GM12878 (cell line): ENCODE data around the gene TEX22. TPM values are rescaled to one million over a fixed set of nuclear protein-coding genes. Genes with fewer than 3 reads are reported as not detected.

ENCODE experiments used
- ATAC-seq: fragments of 200-7000 bp; cut with Tn5 transposase; 3 replicates; pipeline ENCODE4 v1.9.1; 2020; ENCODE audit warnings: mild to moderate bottlenecking, moderate library complexity
- BruUV-seq: library from RNA; stranded (reverse); fragments of 400-500 nt; replicated peaks from 2 replicates; lab custom pipeline; 2021; lab: Mats Ljungman, UMichigan
- CTCF ChIA-PET: fragments of 300-600 bp; sonication (Branson Sonifier 250); formaldehyde crosslinking; extraction: SDS; loops from one replicate; lab custom pipeline; 2021; ENCODE audit warnings: inconsistent platforms; lab: Yijun Ruan, JAX
- POLR2A ChIA-PET: fragments of 350-600 bp; formaldehyde crosslinking; extraction: SDS; loops from one replicate; lab custom pipeline; 2021; ENCODE audit warnings: inconsistent platforms; lab: Charles Lee
- RAD21 ChIA-PET: fragments of 300-600 bp; sonication (Branson Sonifier 250); formaldehyde crosslinking; loops from one replicate; lab custom pipeline; 2023; ENCODE audit warnings: antibody characterized with exemption; ENCODE audit not compliant: unreplicated experiment; lab: Charles Lee
- SMC1A ChIA-PET: fragments of 300-600 bp; sonication (Branson Sonifier 250); formaldehyde crosslinking; loops from one replicate; lab custom pipeline; 2023; ENCODE audit not compliant: unreplicated experiment, uncharacterized antibody; lab: Charles Lee
- DNase-seq: peaks from one replicate; pipeline ENCODE4 v3.0.0-alpha.2; 2011; ENCODE audit warnings: low read depth, low spot score
- FAIRE-seq: peaks from 3 replicates; lab custom pipeline; 2011; peaks lifted over from hg19 to GRCh38; lab: Jason Lieb, UNC
- H2AFZ ChIP-seq: 2 replicates; pipeline ENCODE4 v1.6.0; 2011; ENCODE audit warnings: low read depth, low read length, control low read depth; ENCODE audit not compliant: control insufficient read depth
- H3K27ac ChIP-seq: 2 replicates; pipeline ENCODE4 v1.5.1; 2011; ENCODE audit warnings: control low read depth; ENCODE audit not compliant: control insufficient read depth, insufficient read depth
- H3K27me3 ChIP-seq, 2 experiments: replicated peaks in 1 of 2; 2 replicates each; pipeline versions ENCODE4 v1.6.0 to v1.6.1; 2011; ENCODE audit warnings: low read length in 1 of 2; ENCODE audit not compliant: control insufficient read depth in 2 of 2, insufficient read depth in 2 of 2
- H3K36me3 ChIP-seq, 2 experiments: 2 replicates each; pipeline ENCODE4 v1.5.1; 2011; ENCODE audit warnings: low read length in 1 of 2; ENCODE audit not compliant: control insufficient read depth in 2 of 2, insufficient read depth in 2 of 2
- H3K4me1 ChIP-seq: 2 replicates; pipeline ENCODE4 v1.6.1; 2011; ENCODE audit warnings: mild to moderate bottlenecking, low read length, moderate library complexity, mixed read lengths; ENCODE audit not compliant: control insufficient read depth, insufficient read depth
- H3K4me2 ChIP-seq: 2 replicates; pipeline ENCODE4 v1.6.0; 2011; ENCODE audit warnings: control low read depth; ENCODE audit not compliant: control insufficient read depth, insufficient read depth
- H3K4me3 ChIP-seq: fragments of 200-600 bp; sonication (generic); 2 replicates; pipeline ENCODE4 v1.5.1; 2016
- H3K79me2 ChIP-seq: 2 replicates; pipeline ENCODE4 v1.6.0; 2011; ENCODE audit warnings: low read length; ENCODE audit not compliant: control insufficient read depth, insufficient read depth
- H3K9ac ChIP-seq: 2 replicates; pipeline ENCODE4 v1.8.0; 2011; ENCODE audit warnings: low read length, control low read depth, mixed read lengths; ENCODE audit not compliant: control insufficient read depth, insufficient read depth
- H3K9me3 ChIP-seq: replicated peaks from 3 replicates; pipeline ENCODE4 v1.5.1; 2011; ENCODE audit warnings: mild to moderate bottlenecking, low read length; ENCODE audit not compliant: control insufficient read depth, insufficient read depth
- H4K20me1 ChIP-seq: 2 replicates; pipeline ENCODE4 v1.6.0; 2011; ENCODE audit not compliant: control insufficient read depth, insufficient read depth
- EZH2 ChIP-seq: IDR thresholded peaks from 2 replicates; pipeline ENCODE4 v1.6.1; 2012; ENCODE audit warnings: low read depth, mild to moderate bottlenecking, control low read depth, inconsistent platforms, low read length, borderline replicate concordance; ENCODE audit not compliant: control insufficient read depth
- IKZF1 ChIP-seq: fragments of 450-650 bp; conservative IDR thresholded peaks from 2 replicates; pipeline ENCODE4 v1.6.1; 2017; ENCODE audit warnings: antibody characterized with exemption, mild to moderate bottlenecking
- MEF2B ChIP-seq: fragments of 450-650 bp; IDR thresholded peaks from 2 replicates; pipeline ENCODE4 v1.6.1; 2018; ENCODE audit warnings: mild to moderate bottlenecking, moderate library complexity; ENCODE audit not compliant: partially characterized antibody, poor library complexity, severe bottlenecking
- RELA ChIP-seq: fragments of 450-650 bp; IDR thresholded peaks from 2 replicates; pipeline ENCODE4 v1.8.0; 2014; ENCODE audit warnings: borderline replicate concordance; ENCODE audit not compliant: partially characterized antibody
- ZBED1 ChIP-seq: IDR thresholded peaks from 2 replicates; pipeline ENCODE4 v1.6.1; 2016; ENCODE audit warnings: borderline replicate concordance
- WGBS: methylation state at CpG from one replicate; pipeline ENCODE4 v1.1.6; 2016; ENCODE audit warnings: low lambda C conversion rate; ENCODE audit not compliant: insufficient replicate concordance, insufficient coverage; ENCODE audit errors: missing lambda C conversion rate; 5-methylcytosine and 5-hydroxymethylcytosine counted together
- in situ Hi-C: fragments of 300-500 bp; cut with MboI; formaldehyde crosslinking; loops from 9 replicates; pipeline ENCODE4 v1.14.3; 2018; ENCODE audit warnings: mixed read lengths
- intact Hi-C: fragments of 100-400 bp; cut with micrococcal nuclease; formaldehyde crosslinking; loops from one replicate; pipeline ENCODE4 v1.14.2; 2022; ENCODE audit not compliant: unreplicated experiment
- polyA plus RNA-seq, 11 experiments: library from polyadenylated mRNA; depleted of rRNA in 4 of 11; unstranded in 6 of 11; stranded (reverse) in 5 of 11; fragments of >200 nt; fragmentation: Nextera tagmentation in 4 of 11; fragmentation: Illumina TruSeq in 1 of 11; extraction: Ambion mirVana in 4 of 11; extraction: Trizol in 1 of 11; gene quantifications; 1 replicate in 1 of 11; 2 replicates in 10 of 11; pipeline versions ENCODE4 v1.2.1 to v1.2.3, GENCODE V29; 2011 to 2016; ENCODE audit warnings: inconsistent platforms in 2 of 11, missing spikeins in 2 of 11, low read depth in 1 of 11
- total RNA-seq, 4 experiments: library from RNA; depleted of rRNA in 3 of 4; stranded (reverse); fragments of >200 nt in 3 of 4; fragmentation: Illumina TruSeq in 1 of 4; extraction: Trizol in 1 of 4; gene quantifications; 2 replicates each; pipeline versions ENCODE4 v1.2.1 to v1.2.3, GENCODE V29; 2013 to 2021
- TF ChIP-seq, protein P1 (sequence below): IDR thresholded peaks from 2 replicates; pipeline ENCODE4 v1.6.1; 2012; ENCODE audit warnings: low read depth, low read length, improper control_type of control experiment

The TEX22 gene
- total and polyA plus RNA-seq, 10 of the 15 experiments (the other 5 are each of a cell fraction or from before 2014, with no cell fraction given): 0.02 to 4.0 (median 0.63) TPM; not detected in 1

DNA sequence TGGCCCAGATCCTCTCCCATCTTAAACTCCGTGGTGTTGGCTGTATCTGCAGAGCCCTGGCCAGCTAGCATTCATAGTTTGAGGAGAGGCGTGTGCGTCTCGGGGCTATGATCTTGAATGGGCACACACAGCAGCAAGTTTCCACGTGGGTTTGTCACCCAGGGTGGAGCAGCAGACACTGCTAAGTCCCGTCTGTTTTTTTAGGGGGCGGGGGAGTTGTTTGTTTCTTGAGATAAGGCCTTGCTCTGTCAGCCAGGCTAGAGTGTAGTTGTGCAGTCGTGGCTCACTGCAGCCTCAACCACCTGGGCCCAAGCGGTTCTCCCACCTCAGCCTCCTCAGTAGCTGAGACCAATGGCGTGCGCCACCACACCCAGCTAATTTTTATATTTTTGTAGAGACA is 20.1 kb upstream of the TEX22 start:
- ATAC-seq (no peak), DNase-seq (no peak), FAIRE-seq (no peak)
- RAD21 ChIA-PET: no interaction called here
- Histone ChIP-seq H3K36me3 (no peaks in the 10 kb centered on the region), H3K4me3 (no peak overlapping the region), H3K9ac (no peak overlapping the region), H2AFZ (no peak overlapping the region), H3K4me2 (no peak overlapping the region), H3K27ac (no peak overlapping the region), H3K79me2 (no peaks in the 10 kb centered on the region)
- intact Hi-C loops (no loop called here), in situ Hi-C loops (no loop called here)
- no TSS peak for BruUV-seq
- POLR2A ChIA-PET: no interaction called here
- CTCF ChIA-PET: no interaction called here
- TF ChIP-seq IKZF1 (no peak), ZBED1 (no peak), MEF2B (no peak), EZH2 (no peak), RELA (no peak)
- TF ChIP-seq, protein P1, sequence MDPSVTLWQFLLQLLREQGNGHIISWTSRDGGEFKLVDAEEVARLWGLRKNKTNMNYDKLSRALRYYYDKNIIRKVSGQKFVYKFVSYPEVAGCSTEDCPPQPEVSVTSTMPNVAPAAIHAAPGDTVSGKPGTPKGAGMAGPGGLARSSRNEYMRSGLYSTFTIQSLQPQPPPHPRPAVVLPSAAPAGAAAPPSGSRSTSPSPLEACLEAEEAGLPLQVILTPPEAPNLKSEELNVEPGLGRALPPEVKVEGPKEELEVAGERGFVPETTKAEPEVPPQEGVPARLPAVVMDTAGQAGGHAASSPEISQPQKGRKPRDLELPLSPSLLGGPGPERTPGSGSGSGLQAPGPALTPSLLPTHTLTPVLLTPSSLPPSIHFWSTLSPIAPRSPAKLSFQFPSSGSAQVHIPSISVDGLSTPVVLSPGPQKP: no peak
- TF ChIP-seq, all 136 proteins: peak for 0
- SMC1A ChIA-PET: no interaction called here
- WGBS: 46% methylated on average over 11 of the region's 11 CpGs
- Histone ChIP-seq H4K20me1 (no peaks in the 10 kb centered on the region), H3K4me1 (no peaks in the 10 kb centered on the region; the same call in none of the 2 replicates), H3K27me3 (no peaks in the 10 kb centered on the region), H3K9me3 (no peaks in the 10 kb centered on the region)
